Measurements from ENCODE around the gene GRB10.

The GRB10 gene

GRCh38 chr7:50608196-50608906 lies 174.3 kb downstream of the GRB10 start:
- Mint-ChIP-seq H3K9me3 (peaks cover 5% of the 10 kb centered on the region), H3K27ac (no peak overlapping the region), H3K36me3 (ENCODE audit: low read depth) (no peaks in the 10 kb centered on the region), H3K27me3 (no peaks in the 10 kb centered on the region), H3K4me1 (ENCODE audit: low read depth) (peaks cover 39% of the 10 kb centered on the region), H3K4me3 (no peak overlapping the region)

GRCh38 chr7:50607524-50608125 lies 175.1 kb downstream of the GRB10 start:
- no peak overlapping the region for H3K4me3 Mint-ChIP-seq
- H3K9me3 Mint-ChIP-seq = peaks cover 5% of the 10 kb centered on the region
- no peaks in the 10 kb centered on the region for H3K27me3 Mint-ChIP-seq
- H3K4me1 Mint-ChIP-seq (ENCODE audit: low read depth) = peaks cover 39% of the 10 kb centered on the region
- no peaks in the 10 kb centered on the region for H3K36me3 Mint-ChIP-seq (ENCODE audit: low read depth)
- no peak overlapping the region for H3K27ac Mint-ChIP-seq

GRCh38 chr7:50605059-50605458 lies 177.6 kb downstream of the GRB10 start:
- Mint-ChIP-seq H3K27ac (no peak overlapping the region), H3K9me3 (peaks cover 5% of the 10 kb centered on the region), H3K27me3 (no peaks in the 10 kb centered on the region), H3K4me1 (ENCODE audit: low read depth) (peaks cover 22% of the 10 kb centered on the region), H3K4me3 (no peak overlapping the region), H3K36me3 (ENCODE audit: low read depth) (no peaks in the 10 kb centered on the region)

- H3K4me3 Mint-ChIP-seq = no peak overlapping the region
- H3K4me1 Mint-ChIP-seq (ENCODE audit: low read depth) = peaks cover 11% of the 10 kb centered on the region
- peaks cover 5% of the 10 kb centered on the region for H3K9me3 Mint-ChIP-seq
- no peak overlapping the region for H3K27ac Mint-ChIP-seq
- H3K36me3 Mint-ChIP-seq (ENCODE audit: low read depth) = no peaks in the 10 kb centered on the region
- no peaks in the 10 kb centered on the region for H3K27me3 Mint-ChIP-seq
Observed at GRCh38 chr7:50603287-50603686, 179.4 kb downstream of the GRB10 start.

GRCh38 chr7:50599385-50599784 lies 183.3 kb downstream of the GRB10 start:
- Mint-ChIP-seq H3K9me3 (no peaks in the 10 kb centered on the region), H3K4me1 (ENCODE audit: low read depth) (peaks cover 14% of the 10 kb centered on the region), H3K36me3 (ENCODE audit: low read depth) (no peaks in the 10 kb centered on the region), H3K4me3 (no peak overlapping the region), H3K27me3 (no peaks in the 10 kb centered on the region), H3K27ac (no peak overlapping the region)

GRCh38 chr7:50598460-50599343 lies 184.0 kb downstream of the GRB10 start:
- Mint-ChIP-seq H3K9me3 (no peaks in the 10 kb centered on the region), H3K36me3 (ENCODE audit: low read depth) (no peaks in the 10 kb centered on the region), H3K27me3 (no peaks in the 10 kb centered on the region), H3K4me1 (ENCODE audit: low read depth) (peaks cover 17% of the 10 kb centered on the region), H3K4me3 (no peak overlapping the region), H3K27ac (no peak overlapping the region)

- Mint-ChIP-seq H3K9me3 (no peaks in the 10 kb centered on the region), H3K27me3 (no peaks in the 10 kb centered on the region), H3K4me1 (ENCODE audit: low read depth) (peaks cover 17% of the 10 kb centered on the region), H3K36me3 (ENCODE audit: low read depth) (no peaks in the 10 kb centered on the region), H3K4me3 (no peak overlapping the region), H3K27ac (no peak overlapping the region)
Observed at GRCh38 chr7:50596484-50596883, 186.2 kb downstream of the GRB10 start.

- Mint-ChIP-seq H3K9me3 (no peaks in the 10 kb centered on the region), H3K36me3 (ENCODE audit: low read depth) (no peaks in the 10 kb centered on the region), H3K4me3 (no peak overlapping the region), H3K4me1 (ENCODE audit: low read depth) (peaks cover 17% of the 10 kb centered on the region), H3K27ac (no peak overlapping the region), H3K27me3 (no peaks in the 10 kb centered on the region)
Observed at GRCh38 chr7:50595491-50596102, 187.1 kb downstream of the GRB10 start.

- H3K36me3 Mint-ChIP-seq (ENCODE audit: low read depth) = no peaks in the 10 kb centered on the region
- no peak overlapping the region for H3K4me3 Mint-ChIP-seq
- no peaks in the 10 kb centered on the region for H3K9me3 Mint-ChIP-seq
- peak overlapping the region; percentile 65 for H3K27ac Mint-ChIP-seq
- peaks cover 17% of the 10 kb centered on the region for H3K4me1 Mint-ChIP-seq (ENCODE audit: low read depth)
- no peaks in the 10 kb centered on the region for H3K27me3 Mint-ChIP-seq
Observed at GRCh38 chr7:50594734-50595485, 187.8 kb downstream of the GRB10 start.

- Mint-ChIP-seq H3K9me3 (no peaks in the 10 kb centered on the region), H3K27ac (no peak overlapping the region)
Observed at GRCh38 chr7:50594136-50594535, 188.6 kb downstream of the GRB10 start.

GRCh38 chr7:50592940-50593339 lies 189.8 kb downstream of the GRB10 start:
- Mint-ChIP-seq H3K9me3 (no peaks in the 10 kb centered on the region), H3K4me1 (ENCODE audit: low read depth) (peaks cover 17% of the 10 kb centered on the region)

More at GRCh38 chr7:50594136-50594535, 188.6 kb downstream of the GRB10 start:
- no peaks in the 10 kb centered on the region for H3K27me3 Mint-ChIP-seq
- H3K4me3 Mint-ChIP-seq = no peak overlapping the region
- peaks cover 17% of the 10 kb centered on the region for H3K4me1 Mint-ChIP-seq (ENCODE audit: low read depth)
- no peaks in the 10 kb centered on the region for H3K36me3 Mint-ChIP-seq (ENCODE audit: low read depth)

GRCh38 chr7:50591480-50592438 lies 190.9 kb downstream of the GRB10 start:
- H3K4me1 Mint-ChIP-seq (ENCODE audit: low read depth) = peaks cover 17% of the 10 kb centered on the region
- H3K4me3 Mint-ChIP-seq = no peak overlapping the region
- H3K36me3 Mint-ChIP-seq (ENCODE audit: low read depth) = no peaks in the 10 kb centered on the region
- H3K27ac Mint-ChIP-seq = no peak overlapping the region
- peaks cover 7% of the 10 kb centered on the region for H3K27me3 Mint-ChIP-seq
- H3K9me3 Mint-ChIP-seq = no peaks in the 10 kb centered on the region

More at GRCh38 chr7:50592940-50593339, 189.8 kb downstream of the GRB10 start:
- H3K27me3 Mint-ChIP-seq = peaks cover 1% of the 10 kb centered on the region
- H3K4me3 Mint-ChIP-seq = no peak overlapping the region
- no peaks in the 10 kb centered on the region for H3K36me3 Mint-ChIP-seq (ENCODE audit: low read depth)
- H3K27ac Mint-ChIP-seq = no peak overlapping the region

- Mint-ChIP-seq H3K27me3 (peaks cover 7% of the 10 kb centered on the region), H3K9me3 (no peaks in the 10 kb centered on the region), H3K36me3 (ENCODE audit: low read depth) (no peaks in the 10 kb centered on the region), H3K4me1 (ENCODE audit: low read depth) (peaks cover 17% of the 10 kb centered on the region), H3K27ac (no peak overlapping the region), H3K4me3 (no peak overlapping the region)
Observed at GRCh38 chr7:50591098-50591479, 191.6 kb downstream of the GRB10 start.

Data from stimulated activated naive CD8-positive, alpha-beta T cell treated with anti-CD3 and anti-CD28 coated beads, Interleukin-15, Interleukin-2, amounts not matched to agents 100 ng/mL and 50 ng/mL, for 24 hours (primary cell).